H54 (cell line): ENCODE measurements around the gene SEPHS1.
A peak's percentile ranks its signal among the peaks of the same experiment; 100 is the strongest.
"Not testable (repeated sequence)": the region's sequence is repeated elsewhere in the genome, so short reads cannot be mapped to it uniquely, and the experiment has no call there.

ENCODE experiments used
- DNase-seq: peaks from one replicate; pipeline ENCODE4 v3.0.0; 2011; ENCODE audit warnings: low spot score, mixed read lengths; ENCODE audit not compliant: insufficient read length
- FAIRE-seq: peaks from 3 replicates; lab custom pipeline; 2011; peaks lifted over from hg19 to GRCh38; lab: Jason Lieb, UNC
- POLR2A ChIP-seq: IDR thresholded peaks from 2 replicates; pipeline ENCODE4 v1.6.1; 2011; ENCODE audit warnings: low read depth, mild to moderate bottlenecking, low read length

The SEPHS1 gene

GRCh38 chr10:13349463-13350274 is 1.6 kb upstream of the SEPHS1 start:
- FAIRE-seq (no peak), DNase-seq (peak; percentile 75)
- TF ChIP-seq POLR2A: no peak

GRCh38 chr10:13347500-13348156 is 465 bp downstream of the SEPHS1 start:
- DNase-seq: peak; percentile 50
- FAIRE-seq: no peak
- peak; percentile 20 for TF ChIP-seq POLR2A

DNA sequence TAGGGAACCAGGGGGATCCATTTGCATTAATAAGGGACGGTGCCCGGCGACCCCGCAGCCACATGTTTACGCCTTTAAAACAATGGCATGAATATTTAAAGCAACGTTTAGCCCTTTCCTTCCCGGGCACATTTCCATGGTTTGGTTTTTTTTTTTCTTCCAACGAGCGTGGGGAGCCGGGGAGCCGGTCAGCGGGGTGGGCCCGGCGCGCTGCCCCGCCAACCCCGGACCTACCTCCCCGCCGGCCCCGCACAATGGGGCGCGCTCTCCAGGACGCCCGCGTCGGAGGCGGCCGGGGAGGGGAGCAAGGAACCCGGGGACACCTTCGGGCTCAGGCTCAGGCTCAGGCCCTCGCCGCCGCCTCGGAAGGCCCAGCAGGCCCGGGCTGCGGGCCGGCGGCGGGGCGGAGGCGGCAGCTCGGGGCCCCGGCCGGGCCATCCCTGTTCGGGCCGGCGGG is 1.0 kb downstream of the SEPHS1 start:
- no peak for TF ChIP-seq POLR2A
- FAIRE-seq (no peak), DNase-seq (no peak)

DNA sequence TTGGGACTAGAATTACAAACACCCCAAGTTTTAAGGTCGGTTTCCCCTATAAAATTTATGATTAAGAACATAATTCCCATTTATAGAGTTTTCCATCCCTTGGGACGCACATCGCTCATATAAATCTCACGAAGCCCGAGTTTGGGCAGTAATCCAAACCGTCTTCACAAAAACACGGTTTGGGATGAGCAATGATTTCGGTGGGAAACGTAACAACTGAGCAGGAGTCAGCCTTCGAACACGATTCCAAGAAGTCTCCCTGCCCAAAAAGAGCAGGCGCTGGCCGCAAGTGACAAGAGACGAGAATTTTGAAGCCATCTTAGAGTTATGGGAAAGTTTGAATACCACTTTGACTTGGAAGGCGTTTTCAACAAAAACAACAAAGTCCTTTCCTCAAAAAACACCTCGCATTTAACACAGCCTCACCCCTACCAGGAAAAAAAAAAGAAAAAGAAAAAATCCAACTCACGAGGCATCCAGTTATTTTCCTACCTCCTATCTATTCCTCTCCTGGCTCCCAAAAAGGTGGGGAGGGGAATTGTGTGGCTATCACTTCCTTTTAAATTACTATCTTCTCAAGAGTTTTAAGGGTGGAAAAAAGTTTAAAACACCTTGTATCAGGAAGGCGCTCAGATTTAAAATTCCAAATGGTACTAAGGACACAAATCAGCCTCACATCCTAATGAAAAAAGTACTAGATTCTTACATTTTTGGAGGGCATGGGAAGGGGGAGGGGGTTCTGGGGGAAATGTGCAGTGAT is 1.6 kb downstream of the SEPHS1 start:
- DNase-seq (peak; percentile 24), FAIRE-seq (no peak)
- no peak for TF ChIP-seq POLR2A

DNA sequence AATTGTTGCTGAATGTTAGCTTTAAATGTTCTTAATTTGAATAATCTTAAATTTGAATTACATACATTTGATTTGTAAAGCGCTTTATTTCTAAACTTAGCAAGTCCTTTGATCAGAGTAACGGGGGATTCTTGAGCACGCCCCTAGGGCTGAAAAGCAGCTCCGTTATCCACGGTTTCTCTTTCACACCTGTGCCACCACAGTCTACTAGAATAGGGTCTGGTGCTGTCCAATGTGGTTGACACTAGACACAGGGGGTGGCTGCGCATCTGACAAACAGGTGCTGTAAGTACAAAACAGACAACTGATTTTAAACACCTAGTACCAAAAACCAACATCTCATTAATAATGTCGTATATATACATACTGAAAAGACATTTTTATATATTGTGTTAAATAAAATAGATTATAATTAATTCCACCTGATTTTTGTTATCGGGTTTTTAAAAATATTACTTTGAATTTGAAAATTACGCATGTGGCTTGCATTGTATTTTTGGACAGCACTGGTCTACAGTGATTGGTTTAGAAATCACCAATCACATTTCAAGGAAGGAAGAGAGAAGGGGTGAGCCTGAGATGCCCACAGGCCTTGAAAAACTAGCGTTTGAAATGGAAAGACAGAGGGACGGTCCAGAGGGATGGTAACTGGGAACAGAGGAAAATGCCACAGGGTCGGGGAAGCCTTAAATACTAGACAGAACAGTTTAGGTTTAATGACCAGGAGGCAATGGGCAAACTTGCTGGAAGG is 7.3 kb downstream of the SEPHS1 start:
- no peak for DNase-seq
- no peak for TF ChIP-seq POLR2A
- FAIRE-seq: no peak

- DNase-seq (no peak), FAIRE-seq (no peak)
- TF ChIP-seq POLR2A: no peak
These were observed 8.0 kb downstream of the SEPHS1 start for GRCh38 chr10:13340068-13340467.

GRCh38 chr10:13338390-13339110 is 9.5 kb downstream of the SEPHS1 start:
- TF ChIP-seq POLR2A: no peak
- FAIRE-seq (no peak), DNase-seq (no peak)

DNA sequence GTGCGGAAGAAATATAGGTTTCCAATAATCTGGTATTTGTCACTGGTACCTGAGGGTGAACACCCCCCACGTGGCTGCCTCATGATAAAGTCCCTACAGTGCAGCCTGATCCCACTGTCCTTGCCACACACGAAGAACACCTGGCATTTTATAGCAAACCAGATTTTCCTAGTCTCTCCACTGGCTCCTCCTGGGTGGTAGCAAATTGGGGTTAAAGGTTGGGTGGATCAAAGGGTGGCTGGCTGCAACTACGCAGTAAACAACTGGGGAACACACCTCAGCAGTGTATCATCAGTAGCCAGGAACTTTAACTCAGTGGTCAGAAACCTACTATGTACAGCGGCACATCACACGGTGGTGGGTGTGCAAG is 10.3 kb downstream of the SEPHS1 start:
- DNase-seq: no peak
- TF ChIP-seq POLR2A: no peak
- FAIRE-seq: no peak

GRCh38 chr10:13337128-13337826 is 10.8 kb downstream of the SEPHS1 start:
- no peak for DNase-seq
- no peak for TF ChIP-seq POLR2A
- FAIRE-seq: no peak

DNA sequence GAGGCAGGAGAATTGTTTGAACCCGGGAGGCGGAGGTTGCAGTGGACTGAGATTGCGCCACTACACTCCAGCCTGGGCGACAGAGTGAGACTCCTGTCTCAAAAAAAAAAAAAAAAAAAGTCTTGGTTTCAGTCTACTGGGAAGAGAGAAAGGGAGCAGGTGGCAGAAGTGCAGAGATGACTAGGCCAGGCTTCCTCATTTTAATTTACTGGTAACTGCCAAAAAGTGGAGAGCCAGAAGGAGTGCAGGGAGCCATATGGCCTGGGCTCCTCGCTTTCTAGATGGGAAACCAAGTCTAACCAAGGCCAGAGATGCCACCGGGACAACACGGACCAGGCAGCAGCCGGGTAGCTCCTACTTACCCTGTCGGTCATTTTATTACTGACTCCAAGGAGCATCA is 12.2 kb downstream of the SEPHS1 start:
- no peak for FAIRE-seq
- no peak for TF ChIP-seq POLR2A
- no peak for DNase-seq

GRCh38 chr10:13334556-13334955 is 13.5 kb downstream of the SEPHS1 start:
- no peak for TF ChIP-seq POLR2A
- no peak for FAIRE-seq
- no peak for DNase-seq

DNA sequence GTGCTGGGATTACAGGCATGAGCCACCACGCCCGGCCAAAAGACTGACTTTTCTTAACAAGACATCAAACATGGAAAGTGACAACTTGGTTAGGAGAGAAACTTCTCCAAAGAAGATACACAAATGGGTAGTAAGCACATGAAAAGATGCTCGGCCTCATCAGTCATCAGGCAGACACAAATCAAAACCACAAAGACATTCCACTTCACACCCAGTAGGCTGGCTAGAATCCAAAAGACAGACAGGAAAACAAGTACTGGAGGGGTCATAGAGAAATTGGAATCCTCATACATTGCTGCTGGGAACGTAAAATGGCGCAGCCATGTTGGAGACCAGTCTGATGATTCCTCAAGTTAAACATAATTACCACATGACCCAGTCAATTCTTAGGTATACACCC is 16.4 kb downstream of the SEPHS1 start:
- no peak for DNase-seq
- FAIRE-seq: no peak
- no peak for TF ChIP-seq POLR2A

- FAIRE-seq, DNase-seq: not testable (repeated sequence)
These were observed 17.1 kb downstream of the SEPHS1 start for GRCh38 chr10:13330980-13331379.
